ENCODE measurements around the gene TRPM6. TPM values are rescaled to one million over a fixed set of nuclear protein-coding genes. Genes with fewer than 3 reads are reported as not detected.

TRPM6 gene, protein sequence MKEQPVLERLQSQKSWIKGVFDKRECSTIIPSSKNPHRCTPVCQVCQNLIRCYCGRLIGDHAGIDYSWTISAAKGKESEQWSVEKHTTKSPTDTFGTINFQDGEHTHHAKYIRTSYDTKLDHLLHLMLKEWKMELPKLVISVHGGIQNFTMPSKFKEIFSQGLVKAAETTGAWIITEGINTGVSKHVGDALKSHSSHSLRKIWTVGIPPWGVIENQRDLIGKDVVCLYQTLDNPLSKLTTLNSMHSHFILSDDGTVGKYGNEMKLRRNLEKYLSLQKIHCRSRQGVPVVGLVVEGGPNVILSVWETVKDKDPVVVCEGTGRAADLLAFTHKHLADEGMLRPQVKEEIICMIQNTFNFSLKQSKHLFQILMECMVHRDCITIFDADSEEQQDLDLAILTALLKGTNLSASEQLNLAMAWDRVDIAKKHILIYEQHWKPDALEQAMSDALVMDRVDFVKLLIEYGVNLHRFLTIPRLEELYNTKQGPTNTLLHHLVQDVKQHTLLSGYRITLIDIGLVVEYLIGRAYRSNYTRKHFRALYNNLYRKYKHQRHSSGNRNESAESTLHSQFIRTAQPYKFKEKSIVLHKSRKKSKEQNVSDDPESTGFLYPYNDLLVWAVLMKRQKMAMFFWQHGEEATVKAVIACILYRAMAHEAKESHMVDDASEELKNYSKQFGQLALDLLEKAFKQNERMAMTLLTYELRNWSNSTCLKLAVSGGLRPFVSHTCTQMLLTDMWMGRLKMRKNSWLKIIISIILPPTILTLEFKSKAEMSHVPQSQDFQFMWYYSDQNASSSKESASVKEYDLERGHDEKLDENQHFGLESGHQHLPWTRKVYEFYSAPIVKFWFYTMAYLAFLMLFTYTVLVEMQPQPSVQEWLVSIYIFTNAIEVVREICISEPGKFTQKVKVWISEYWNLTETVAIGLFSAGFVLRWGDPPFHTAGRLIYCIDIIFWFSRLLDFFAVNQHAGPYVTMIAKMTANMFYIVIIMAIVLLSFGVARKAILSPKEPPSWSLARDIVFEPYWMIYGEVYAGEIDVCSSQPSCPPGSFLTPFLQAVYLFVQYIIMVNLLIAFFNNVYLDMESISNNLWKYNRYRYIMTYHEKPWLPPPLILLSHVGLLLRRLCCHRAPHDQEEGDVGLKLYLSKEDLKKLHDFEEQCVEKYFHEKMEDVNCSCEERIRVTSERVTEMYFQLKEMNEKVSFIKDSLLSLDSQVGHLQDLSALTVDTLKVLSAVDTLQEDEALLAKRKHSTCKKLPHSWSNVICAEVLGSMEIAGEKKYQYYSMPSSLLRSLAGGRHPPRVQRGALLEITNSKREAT (N-terminal part only)
- total RNA-seq, result 2.5 TPM

DNA sequence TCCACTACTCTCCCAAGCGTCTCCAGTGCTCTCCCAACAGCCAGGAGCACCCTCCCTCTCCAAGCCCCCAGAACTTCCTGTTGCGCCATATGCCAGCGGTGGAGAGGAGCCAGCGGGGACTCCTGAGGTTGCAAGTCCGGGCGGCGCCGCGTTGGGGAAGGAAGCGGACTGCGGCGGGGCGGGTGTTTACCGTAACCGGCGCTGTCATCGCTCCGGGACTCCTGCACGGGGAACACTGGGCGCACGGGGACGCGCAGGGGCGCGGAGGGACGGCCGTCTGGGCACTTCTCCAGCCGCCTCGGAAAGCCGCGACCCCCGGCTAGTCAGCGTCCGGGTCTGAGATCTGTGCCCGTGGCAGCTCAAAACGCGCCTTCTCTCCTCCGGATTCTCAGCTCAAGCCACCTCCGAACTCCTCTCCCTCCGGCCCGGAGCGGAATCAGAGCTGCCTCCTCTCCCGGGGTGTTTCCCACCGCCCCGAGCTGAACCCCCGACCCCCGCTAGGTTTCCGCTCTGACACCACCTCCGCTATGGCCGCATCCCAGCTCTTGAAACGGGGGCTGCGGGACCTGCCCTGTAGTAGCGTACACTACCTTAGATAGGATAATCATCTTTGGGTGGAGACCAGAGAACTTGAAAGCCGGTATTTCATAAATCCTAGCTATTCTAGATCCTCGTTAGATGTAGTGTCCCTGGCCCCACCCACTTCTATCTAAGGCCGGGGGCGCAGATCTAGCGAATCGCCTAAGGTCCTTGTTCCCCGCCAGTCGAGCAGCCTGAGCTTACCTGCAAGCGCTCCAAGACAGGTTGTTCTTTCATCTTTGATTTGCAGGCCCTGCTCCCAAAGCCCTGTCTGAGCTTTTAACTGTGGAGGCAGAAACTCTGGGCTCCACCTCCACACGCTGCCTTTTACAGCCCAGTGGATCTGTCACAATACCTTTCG lies at the start of gene TRPM6:
TSS of gene TRPM6 (minus strand) at position 881 of the 940 bp plus-strand sequence. CDS start at position 816, 65 bp downstream.

Small RNA genes within 50 kb of the gene (small RNA-seq; reads per million reads assigned to genes)
- gene RNU6-445P (ENCODE audit: low replicate concordance), result not detected

Other genes starting within 250 kb of the TRPM6 start
- 7.8 TPM for gene C9orf40, start 65.0 kb upstream of the TRPM6 start, total RNA-seq
- 36.9 TPM for gene CARNMT1, start 140.4 kb upstream of the TRPM6 start, total RNA-seq
- 5.3 TPM for gene NMRK1, start 200.2 kb upstream of the TRPM6 start, total RNA-seq
- 9.4 TPM for gene OSTF1, start 200.6 kb upstream of the TRPM6 start, total RNA-seq

Data from parietal lobe (tissue), 2 donors.